H1 (cell line): ENCODE measurements around the gene NPM1. TPM values are rescaled to one million over a fixed set of nuclear protein-coding genes. Genes with fewer than 3 reads are reported as not detected.

ENCODE experiments used
- CTCF ChIA-PET: fragments of 300-600 bp; sonication (Branson Sonifier 250); formaldehyde crosslinking; loops from one replicate; lab custom pipeline; 2021; ENCODE audit not compliant: partially characterized antibody; lab: Charles Lee
- POLR2A ChIA-PET: fragments of 300-600 bp; sonication (Branson Sonifier 250); formaldehyde crosslinking; loops from one replicate; lab custom pipeline; 2021; ENCODE audit warnings: inconsistent platforms; ENCODE audit not compliant: partially characterized antibody; lab: Charles Lee
- DNase-seq, 2 experiments: peaks; one replicate each; pipeline versions ENCODE4 v3.0.0 to v3.0.0-alpha.2; 2010 to 2022; ENCODE audit warnings: low spot score in 2 of 2, low read depth in 1 of 2, mixed read lengths in 1 of 2
- FAIRE-seq: peaks from 2 replicates; lab custom pipeline; 2011; peaks lifted over from hg19 to GRCh38; lab: Jason Lieb, UNC
- H2AFZ ChIP-seq: 2 replicates; pipeline ENCODE4 v1.8.1; 2012; ENCODE audit warnings: low read length, inconsistent platforms
- H2AK5ac ChIP-seq: 2 replicates; pipeline ENCODE4 v1.6.1; 2013; ENCODE audit warnings: low read depth, low read length
- H2BK120ac ChIP-seq: replicated peaks from 2 replicates; pipeline ENCODE3; 2013; ENCODE audit warnings: low read depth, low read length, inconsistent platforms
- H2BK12ac ChIP-seq: 2 replicates; pipeline ENCODE4 v1.6.1; 2013; ENCODE audit warnings: low read depth, low read length
- H2BK15ac ChIP-seq: 2 replicates; pipeline ENCODE4 v1.6.1; 2013; ENCODE audit warnings: low read length
- H2BK20ac ChIP-seq: 2 replicates; pipeline ENCODE4 v1.6.1; 2013; ENCODE audit warnings: low read length
- H2BK5ac ChIP-seq: 2 replicates; pipeline ENCODE4 v1.6.1; 2013; ENCODE audit warnings: low read depth, low read length
- H3K14ac ChIP-seq: 2 replicates; pipeline ENCODE4 v1.6.1; 2013; ENCODE audit warnings: inconsistent platforms; ENCODE audit not compliant: insufficient read length
- H3K18ac ChIP-seq: 2 replicates; pipeline ENCODE4 v1.6.1; 2013; ENCODE audit warnings: low read length; ENCODE audit errors: extremely low read depth
- H3K23ac ChIP-seq: 2 replicates; pipeline ENCODE4 v1.6.1; 2013; ENCODE audit warnings: inconsistent platforms; ENCODE audit not compliant: insufficient read length
- H3K23me2 ChIP-seq: 2 replicates; pipeline ENCODE4 v1.6.1; 2013; ENCODE audit warnings: low read depth, low read length
- H3K27ac ChIP-seq: 2 replicates; pipeline ENCODE4 v1.6.1; 2011; ENCODE audit warnings: low read depth, low read length, inconsistent platforms
- H3K27me3 ChIP-seq, 4 experiments: replicated peaks in 1 of 4; 1 replicate in 1 of 4; 2 replicates in 3 of 4; pipeline versions ENCODE4 v1.6.1 to v1.8.1; 2011 to 2013; ENCODE audit warnings: low read length in 3 of 4, mild to moderate bottlenecking in 3 of 4, inconsistent platforms in 2 of 4, mixed read lengths in 2 of 4, moderate library complexity in 1 of 4; ENCODE audit not compliant: control insufficient read depth in 3 of 4, insufficient read depth in 3 of 4; ENCODE audit errors: extremely low read depth in 1 of 4
- H3K36me3 ChIP-seq, 4 experiments: 2 replicates each; pipeline versions ENCODE4 v1.6.1 to v1.8.1; 2011 to 2013; ENCODE audit warnings: mild to moderate bottlenecking in 4 of 4, low read length in 3 of 4, moderate library complexity in 2 of 4, control low read depth in 1 of 4, inconsistent platforms in 1 of 4; ENCODE audit not compliant: insufficient read depth in 4 of 4, control insufficient read depth in 2 of 4
- H3K4ac ChIP-seq: replicated peaks from 2 replicates; pipeline ENCODE3; 2013; ENCODE audit warnings: low read length, low read depth, mixed read lengths, inconsistent platforms; ENCODE audit not compliant: insufficient read length
- H3K4me1 ChIP-seq, 4 experiments: replicated peaks in 1 of 4; 1 replicate in 1 of 4; 2 replicates in 3 of 4; pipeline versions ENCODE4 v1.6.1 to v1.8.1; 2011 to 2013; ENCODE audit warnings: low read length in 3 of 4, inconsistent platforms in 2 of 4, mixed read lengths in 1 of 4; ENCODE audit not compliant: insufficient read depth in 4 of 4, control insufficient read depth in 3 of 4
- H3K4me2 ChIP-seq, 2 experiments: 2 replicates each; pipeline versions ENCODE4 v1.6.1 to v1.8.1; 2011 to 2013; ENCODE audit warnings: low read depth in 2 of 2, low read length in 2 of 2, control low read depth in 1 of 2, inconsistent platforms in 1 of 2, mild to moderate bottlenecking in 1 of 2; ENCODE audit not compliant: insufficient read depth in 1 of 2
- H3K4me3 ChIP-seq, 4 experiments: fragments of 200-600, 300-600 bp in 1 of 4; sonication (generic), shearing (Covaris generic), sonication (Bioruptor Twin) in 1 of 4; 2 replicates each; pipeline versions ENCODE4 v1.5.1 to v1.8.1; 2011 to 2016; ENCODE audit warnings: low read length in 4 of 4, low read depth in 3 of 4, control low read depth in 2 of 4, inconsistent platforms in 2 of 4, mild to moderate bottlenecking in 2 of 4, mixed read lengths in 1 of 4, moderate library complexity in 1 of 4; ENCODE audit not compliant: insufficient read depth in 2 of 4; ENCODE audit errors: extremely low read depth in 1 of 4
- H3K56ac ChIP-seq: replicated peaks from 2 replicates; pipeline ENCODE3; 2013; ENCODE audit warnings: low read depth, mild to moderate bottlenecking, mixed read lengths, low read length, inconsistent platforms; ENCODE audit not compliant: insufficient read length
- H3K79me1 ChIP-seq: 2 replicates; pipeline ENCODE4 v1.6.1; 2013; ENCODE audit warnings: low read depth, low read length, control low read depth
- H3K79me2 ChIP-seq, 2 experiments: 2 replicates each; pipeline versions ENCODE4 v1.6.1 to v1.8.1; 2012 to 2013; ENCODE audit warnings: low read length in 2 of 2, mild to moderate bottlenecking in 2 of 2, inconsistent platforms in 1 of 2; ENCODE audit not compliant: insufficient read depth in 2 of 2, control insufficient read depth in 1 of 2
- H3K9ac ChIP-seq, 4 experiments: replicated peaks in 1 of 4; 1 replicate in 1 of 4; 2 replicates in 3 of 4; pipeline versions ENCODE4 v1.6.1 to v1.8.1; 2011 to 2013; ENCODE audit warnings: low read depth in 3 of 4, low read length in 3 of 4, control low read depth in 2 of 4, mild to moderate bottlenecking in 2 of 4, moderate library complexity in 2 of 4, inconsistent platforms in 1 of 4; ENCODE audit errors: extremely low read depth in 1 of 4
- H3K9me3 ChIP-seq, 2 experiments: 2 replicates each; pipeline versions ENCODE4 v1.6.1 to v1.8.1; 2012 to 2013; ENCODE audit warnings: mild to moderate bottlenecking in 2 of 2, moderate library complexity in 2 of 2, control low read depth in 1 of 2, inconsistent platforms in 1 of 2, low read depth in 1 of 2, low read length in 1 of 2, mixed read lengths in 1 of 2; ENCODE audit not compliant: insufficient read depth in 2 of 2
- H4K20me1 ChIP-seq, 2 experiments: replicated peaks in 1 of 2; 2 replicates each; pipeline versions ENCODE3 to v1.8.1; 2011 to 2013; ENCODE audit warnings: inconsistent platforms in 2 of 2, low read length in 2 of 2, mild to moderate bottlenecking in 1 of 2; ENCODE audit not compliant: insufficient read depth in 2 of 2, control insufficient read depth in 1 of 2
- H4K5ac ChIP-seq: 2 replicates; pipeline ENCODE4 v1.6.1; 2013; ENCODE audit warnings: low read length, low read depth, mixed read lengths, inconsistent platforms; ENCODE audit not compliant: insufficient read length
- H4K8ac ChIP-seq: 2 replicates; pipeline ENCODE4 v1.8.0; 2013; ENCODE audit warnings: mild to moderate bottlenecking, moderate library complexity, low read length, inconsistent platforms; ENCODE audit not compliant: insufficient read depth; ENCODE audit errors: extremely low read depth
- H4K91ac ChIP-seq: replicated peaks from 2 replicates; pipeline ENCODE3; 2013; ENCODE audit warnings: low read length, mixed read lengths, inconsistent platforms; ENCODE audit not compliant: insufficient read length
- HDAC6 ChIP-seq: IDR thresholded peaks from one replicate; pipeline ENCODE4 v1.7.1; 2012; ENCODE audit warnings: low read depth, mild to moderate bottlenecking, inconsistent platforms, low read length, moderate library complexity
- KDM1A ChIP-seq: fragments of 200-600, 300-600 bp; sonication (generic); IDR thresholded peaks from 2 replicates; pipeline ENCODE4 v1.7.1; 2016; ENCODE audit warnings: mild to moderate bottlenecking, low read length, borderline replicate concordance
- WGBS, 2 experiments: shearing (Covaris generic) in 1 of 2; methylation state at CpG; one replicate each; pipeline versions ENCODE4 v1.1.6 to v1.1.7; 2013 to 2015; ENCODE audit warnings: low lambda C conversion rate in 2 of 2, mixed read lengths in 2 of 2, inconsistent platforms in 1 of 2, low coverage in 1 of 2, missing lambda C conversion rate in 1 of 2; ENCODE audit not compliant: insufficient replicate concordance in 2 of 2, insufficient coverage in 1 of 2, insufficient read length in 1 of 2; ENCODE audit errors: extremely low coverage in 1 of 2, missing lambda C conversion rate in 1 of 2; 5-methylcytosine and 5-hydroxymethylcytosine counted together
- polyA plus RNA-seq, 7 experiments: library from polyadenylated mRNA; depleted of rRNA in 3 of 7; stranded (reverse) in 5 of 7; unstranded in 2 of 7; fragments of >200 nt in 5 of 7; fragments of 200-250 nt in 2 of 7; gene quantifications; 1 replicate in 5 of 7; 2 replicates in 1 of 7; 4 replicates in 1 of 7; pipeline versions ENCODE4 v1.2.1 to v1.2.3, GENCODE V29; 2011 to 2013; ENCODE audit warnings: missing spikeins in 2 of 7, mixed read lengths in 2 of 7
- total RNA-seq: library from RNA; stranded (reverse); fragmentation: NEBNext Ultra II Directional; extraction: Animal tissue kit (Norgen Biotek cat#: 25700); gene quantifications from 2 replicates; pipeline ENCODE4 v1.2.1, GENCODE V29; 2021

Gene NPM1
- total and polyA plus RNA-seq, 2 of the 8 experiments (the other 6 are each of a cell fraction or from before 2014, with no cell fraction given) = 2,182 to 4,042 TPM

DNA sequence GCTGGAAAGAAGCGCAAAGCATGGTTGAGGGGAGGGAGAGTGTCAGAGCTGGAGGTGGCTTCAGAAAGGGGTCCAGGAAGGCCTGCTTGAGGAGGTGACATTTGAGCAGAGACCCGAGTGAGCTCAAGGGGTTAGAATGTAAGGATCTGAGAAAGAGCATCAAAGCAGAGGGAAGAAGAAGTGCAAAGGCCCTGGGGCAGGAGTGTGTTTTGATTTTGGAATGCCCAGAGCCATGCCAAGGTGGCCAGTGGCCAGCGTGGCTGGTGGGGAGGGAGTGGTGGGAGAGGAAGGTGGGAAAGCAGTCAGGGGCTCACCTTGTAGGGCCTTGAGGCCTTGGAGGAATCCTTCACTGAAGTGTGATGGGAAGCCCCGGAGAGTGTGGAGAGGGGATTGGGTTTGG, 47.2 kb downstream of the NPM1 start:
- WGBS, 2 experiments = 90% methylated on average over 4 of the region's 4 CpGs; no CpG with 5 or more reads in 1 of the 2 experiments
- Histone ChIP-seq H3K4me3 (no peak overlapping the region), H3K4ac (no peak overlapping the region), H3K79me1 (no peaks in the 10 kb centered on the region), H3K27ac (no peak overlapping the region), H2BK5ac (no peak overlapping the region), H3K36me3 (no peaks in the 10 kb centered on the region), H4K8ac (no peak overlapping the region), H3K18ac (peak overlapping the region; percentile 32; the same call in 1 of the 2 replicates), H4K91ac (no peak overlapping the region), H3K9ac (no peak overlapping the region), H2AK5ac (no peak overlapping the region; the same call in 1 of the 2 replicates), H3K27me3 (no peaks in the 10 kb centered on the region), H3K9me3 (no peaks in the 10 kb centered on the region), H2BK12ac (no peak overlapping the region), H3K23me2 (no peaks in the 10 kb centered on the region; the same call in 1 of the 2 replicates), H3K56ac (no peak overlapping the region), H3K23ac (no peak overlapping the region), H4K5ac (no peak overlapping the region), H2BK20ac (no peak overlapping the region), H3K14ac (no peak overlapping the region), H2BK120ac (no peak overlapping the region), H2AFZ (no peak overlapping the region), H3K4me2 (no peak overlapping the region), H3K79me2 (no peaks in the 10 kb centered on the region), H2BK15ac (no peak overlapping the region), H4K20me1 (no peaks in the 10 kb centered on the region), H3K4me1 (peaks cover 0 to 30% (median 22%) of the 10 kb centered on the region in 4 experiments; a peak in 6 of 7 replicates)
- TF ChIP-seq KDM1A (peak; percentile 57; the same call in 1 of the 2 replicates), HDAC6 (no peak)
- ChIA-PET POLR2A (interaction anchor here (1.1 to 1.3 kb wide), 2 partner anchors 14 to 46 kb away, joined by 4 to 5 read pairs; no protein-coding TSS in a partner anchor), CTCF (interaction anchor here (1.0 to 6.3 kb wide), 9 partner anchors 9 to 473 kb away, joined by 3 to 56 read pairs (median 4); partner anchors contain the start of gene FGF18)
- FAIRE-seq (no peak), DNase-seq (no peak)
